Right hindlimb (tissue), 1 donor: Measurements from ENCODE around the gene AVPR1B.
"Not testable (repeated sequence)": the region's sequence is repeated elsewhere in the genome, so short reads cannot be mapped to it uniquely, and the experiment has no call there.

Experiments
- DNase-seq: peaks from one replicate; pipeline ENCODE4 v3.0.0-alpha.2; 2018

Gene AVPR1B

DNA sequence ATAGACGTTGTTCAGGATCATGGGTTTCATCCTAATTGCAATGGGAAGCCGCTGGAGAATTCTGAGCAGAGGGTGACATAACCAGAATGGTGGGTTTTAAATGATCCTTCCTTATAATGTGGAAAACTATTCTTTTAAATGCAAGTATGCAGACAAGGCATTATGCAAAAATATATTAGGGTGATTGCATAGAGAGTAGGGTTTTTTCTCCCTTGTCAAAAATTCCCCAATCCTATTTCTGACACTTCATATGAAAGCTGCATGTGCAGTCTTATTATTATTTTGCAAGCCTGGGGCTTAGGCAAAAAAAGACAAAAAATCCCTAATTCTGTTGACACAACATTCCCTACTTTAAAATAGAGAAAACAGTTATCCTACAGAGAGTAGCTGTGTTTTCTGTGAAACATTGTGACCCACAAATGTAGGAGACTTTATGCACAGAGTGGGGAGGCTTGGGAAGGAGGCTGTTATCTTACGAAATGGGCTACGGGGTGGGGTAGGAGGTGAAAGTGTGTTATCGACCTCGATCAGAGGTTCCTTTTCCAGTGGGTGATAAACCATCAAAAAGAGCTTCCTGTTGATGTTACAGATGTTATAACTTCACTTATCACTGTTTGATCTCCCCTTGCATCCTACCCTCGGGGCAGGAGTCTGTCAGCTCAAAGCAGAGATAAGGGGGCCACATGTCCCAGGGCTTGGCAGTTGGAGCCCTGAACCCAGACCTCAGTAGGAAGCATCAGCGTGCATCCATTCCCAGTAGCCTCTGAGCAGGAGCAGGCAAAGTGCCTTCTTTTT is 37.0 kb downstream of the AVPR1B start:
- DNase-seq = no peak

DNA sequence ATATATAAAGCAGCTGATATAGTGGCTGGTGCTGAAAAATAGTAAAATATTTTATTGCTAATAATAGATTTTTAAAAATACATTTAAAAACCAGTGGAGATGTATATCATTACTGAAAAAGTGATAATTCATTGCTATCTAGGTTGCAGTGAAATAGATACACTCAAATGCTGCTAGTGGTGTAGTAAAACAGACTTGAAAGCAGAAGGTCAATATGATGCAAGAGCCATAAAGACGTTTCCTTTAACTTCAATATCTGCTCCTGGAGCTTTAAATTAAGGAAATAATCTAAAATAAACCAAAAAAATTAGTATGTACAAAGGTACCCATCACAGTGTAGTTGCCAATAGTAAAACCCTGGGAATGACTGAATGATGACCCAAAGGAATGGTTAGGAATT is 38.1 kb downstream of the AVPR1B start:
- no peak for DNase-seq

DNA sequence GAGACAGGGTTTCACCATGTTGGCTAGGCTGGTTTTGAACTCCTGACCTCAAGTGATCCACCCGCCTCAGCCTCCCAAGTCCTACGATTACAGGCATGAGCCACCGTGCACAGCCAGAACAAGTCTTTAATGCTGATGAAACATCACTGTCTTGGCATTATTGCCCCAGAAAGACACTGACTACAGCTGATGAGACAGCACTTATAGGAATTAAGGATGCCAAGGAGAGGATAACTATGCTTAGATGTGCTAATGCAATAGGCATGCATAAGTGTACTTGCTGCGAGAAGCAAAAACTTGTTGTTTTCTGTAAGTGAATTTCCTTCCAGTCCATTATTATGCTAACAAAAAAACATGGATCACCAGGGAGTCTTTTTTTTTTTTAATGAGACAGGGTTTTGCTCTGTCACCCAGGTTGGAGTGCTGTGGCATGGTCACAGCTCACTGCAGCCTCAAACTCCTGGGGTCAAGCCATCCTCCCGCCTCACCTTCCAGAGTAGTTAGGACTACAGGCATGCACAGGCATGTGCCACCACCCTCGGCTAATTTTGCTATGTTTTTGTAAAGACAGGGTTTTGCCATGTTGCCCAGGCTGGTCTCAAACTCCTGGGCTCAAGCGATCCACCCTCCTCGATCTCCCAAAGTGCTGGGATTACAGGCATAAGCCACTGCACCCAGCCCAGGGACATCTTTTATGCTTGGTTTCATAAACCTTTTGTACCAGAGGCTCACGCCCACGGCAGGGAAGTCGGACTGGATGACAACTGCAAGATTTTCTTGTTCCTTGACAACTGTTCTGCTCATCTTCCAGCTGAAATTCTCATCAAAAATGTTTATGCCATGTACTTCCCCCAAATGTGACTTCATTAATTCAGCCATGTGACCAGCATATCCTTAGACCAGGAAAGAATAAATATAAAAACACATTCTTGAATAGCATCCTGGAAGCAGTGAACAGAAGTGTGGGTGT is 41.1 kb downstream of the AVPR1B start:
- DNase-seq = no peak

DNA sequence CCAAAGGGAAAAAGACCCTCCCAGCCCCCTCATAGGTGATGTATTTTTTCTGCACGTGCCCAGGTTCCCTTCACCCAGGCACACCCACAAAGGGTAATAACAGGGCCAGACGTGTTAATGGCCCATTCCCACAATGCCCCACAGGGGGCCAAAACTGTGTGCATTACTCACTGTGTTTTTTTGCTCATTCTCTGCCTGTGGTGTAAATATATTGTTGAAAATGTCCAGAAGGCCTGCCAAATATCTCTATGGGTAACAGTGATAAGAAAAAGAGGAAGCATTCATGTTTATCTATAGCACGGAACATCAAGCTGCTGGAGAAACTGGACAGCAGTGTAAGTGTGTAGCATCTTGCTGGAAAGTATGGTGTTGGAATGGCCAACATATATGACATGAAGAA is 42.3 kb downstream of the AVPR1B start:
- no peak for DNase-seq

DNA sequence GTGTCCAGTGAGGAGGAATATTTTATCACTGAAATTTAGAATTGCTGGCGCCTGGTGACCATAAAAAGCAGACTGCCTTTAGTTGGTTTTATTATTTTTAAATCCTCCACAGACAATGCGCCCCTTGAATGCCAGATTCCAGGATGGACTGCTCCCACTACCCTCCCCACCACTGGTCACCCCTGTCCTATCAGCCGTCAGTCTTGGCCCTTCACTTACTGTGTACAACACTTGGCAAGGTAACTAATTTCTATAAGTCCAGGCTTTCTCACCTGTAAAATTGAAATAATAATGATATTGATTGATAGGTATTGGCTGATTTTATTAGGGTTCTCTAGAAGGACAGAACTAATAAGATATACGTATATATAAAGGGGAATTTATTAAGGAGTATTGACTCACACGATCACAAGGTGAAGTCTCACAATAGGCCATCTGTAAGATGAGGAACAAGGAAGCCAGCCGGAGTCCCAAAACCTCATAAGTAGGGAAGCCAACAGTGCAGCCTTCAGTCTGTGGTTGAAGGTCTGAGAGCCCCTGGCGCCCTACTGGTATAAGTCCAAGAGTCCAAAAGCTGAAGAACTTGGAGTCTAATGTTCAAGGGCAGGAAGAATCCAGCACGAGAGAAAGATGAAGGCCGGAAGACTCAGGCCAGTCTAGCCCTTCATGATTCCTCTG is 46.4 kb downstream of the AVPR1B start:
- no peak for DNase-seq

DNA sequence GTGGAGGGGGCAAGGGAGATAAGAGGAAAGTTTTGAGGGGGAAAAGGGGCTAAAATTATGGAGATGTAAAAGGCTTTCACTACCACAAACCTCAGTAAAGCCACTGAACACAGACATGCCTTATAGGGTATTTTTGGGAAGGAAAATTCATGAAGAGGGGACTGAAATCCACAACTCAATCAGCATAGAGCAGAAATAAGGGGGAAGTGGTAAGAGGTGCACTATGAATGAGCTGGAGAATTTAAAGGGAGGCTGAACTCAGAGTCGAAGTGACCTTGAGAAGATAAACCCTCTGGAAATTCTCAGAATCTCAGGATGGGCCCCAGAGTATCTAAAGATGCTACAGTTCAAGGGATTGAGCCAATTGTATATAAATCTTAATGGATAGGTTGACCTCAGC is 48.9 kb downstream of the AVPR1B start:
- DNase-seq = no peak

DNA sequence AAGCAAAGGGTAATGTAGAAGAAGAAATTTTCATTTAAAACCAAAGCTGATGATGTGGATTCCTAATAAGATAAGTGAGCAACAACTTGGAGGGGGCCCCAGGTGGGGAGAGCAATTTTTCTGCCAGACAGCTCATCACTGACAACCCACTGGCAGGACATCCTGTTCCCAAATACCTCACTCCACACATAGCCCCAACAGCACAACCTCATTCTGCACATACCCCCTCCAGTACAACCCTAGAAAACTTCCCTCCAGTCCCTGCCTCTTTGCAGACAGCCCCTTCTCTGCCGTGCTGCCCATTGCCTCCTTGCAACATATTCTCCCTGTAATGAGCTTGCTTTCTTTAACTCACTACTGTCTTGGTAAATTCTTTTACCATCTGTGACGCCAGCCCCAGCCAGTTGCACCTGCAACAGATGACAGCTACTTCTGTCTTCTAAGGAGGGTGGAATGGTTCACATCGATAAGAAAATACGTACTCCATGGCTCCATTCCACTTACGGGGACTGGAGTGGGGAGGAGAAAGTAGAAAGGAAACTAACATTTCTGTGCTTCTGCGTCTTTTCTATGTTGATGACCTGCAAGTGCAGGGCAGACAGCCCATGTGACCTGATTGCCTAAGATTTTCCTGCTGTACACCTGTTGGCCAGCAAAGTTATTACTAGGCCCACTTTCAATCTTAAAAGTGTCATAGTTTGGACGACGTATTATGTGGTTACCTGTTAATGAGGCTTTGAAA is 49.5 kb downstream of the AVPR1B start:
- no peak for DNase-seq

DNA sequence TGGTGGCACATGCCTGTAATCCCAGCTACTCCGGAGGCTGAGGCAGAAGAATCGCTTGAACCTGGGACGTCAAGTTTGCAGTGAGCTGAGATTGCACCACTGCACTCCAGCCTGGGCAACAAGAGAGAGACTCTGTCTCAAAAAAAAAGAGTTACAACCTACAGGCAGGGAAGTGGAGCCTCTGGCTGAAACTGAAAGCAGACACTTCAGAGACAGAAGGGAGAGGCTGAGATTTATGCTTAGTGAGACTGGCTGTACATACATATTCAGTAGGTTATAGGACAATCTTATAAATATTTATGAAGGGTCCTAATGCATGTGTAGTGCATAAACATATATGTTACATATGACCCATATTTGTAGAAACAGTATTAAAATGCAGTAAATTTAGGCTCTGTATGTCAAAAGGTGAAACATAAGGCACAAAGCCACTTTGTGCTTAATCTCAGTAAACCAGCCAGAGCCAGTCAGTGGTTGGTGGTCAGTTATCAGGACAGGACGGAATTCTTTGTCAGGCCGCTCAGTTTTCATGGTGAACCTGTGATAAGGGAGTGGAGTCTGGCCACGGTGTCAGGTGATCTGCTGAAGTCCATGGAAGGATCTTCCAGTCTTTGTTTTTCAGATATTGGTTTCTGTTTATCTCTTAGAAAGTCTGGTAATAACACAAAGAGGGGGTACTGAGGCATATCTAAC is 50.6 kb downstream of the AVPR1B start:
- DNase-seq = no peak

DNA sequence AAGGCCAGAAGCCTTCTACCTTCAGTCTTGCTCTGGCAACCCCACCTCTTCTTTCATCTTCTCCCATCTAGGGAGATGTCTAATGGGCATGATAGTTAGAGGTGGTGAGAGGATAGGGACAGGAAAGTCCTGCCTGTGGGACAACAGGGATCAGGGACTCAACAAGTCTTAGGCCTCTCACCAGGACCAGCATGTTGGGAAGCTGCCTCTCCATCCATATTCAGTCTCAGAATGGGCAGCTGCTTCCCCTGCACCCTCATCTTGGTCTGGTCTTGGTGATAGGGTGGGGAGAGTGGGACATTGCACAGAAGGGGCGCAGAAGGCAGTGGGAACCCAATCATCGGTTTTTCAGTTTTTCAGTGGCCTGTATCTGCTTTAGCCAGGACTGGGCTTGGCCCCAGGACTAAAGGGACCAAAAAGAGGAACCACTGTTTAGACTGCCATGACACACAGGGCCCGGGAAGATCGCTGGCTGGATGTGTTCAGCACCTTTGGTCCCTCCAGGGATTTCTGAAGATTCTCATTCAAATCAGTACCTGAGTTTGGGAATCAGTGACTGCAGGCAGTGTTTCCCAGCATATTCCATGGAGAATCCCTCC is 51.5 kb downstream of the AVPR1B start:
- no peak for DNase-seq

DNA sequence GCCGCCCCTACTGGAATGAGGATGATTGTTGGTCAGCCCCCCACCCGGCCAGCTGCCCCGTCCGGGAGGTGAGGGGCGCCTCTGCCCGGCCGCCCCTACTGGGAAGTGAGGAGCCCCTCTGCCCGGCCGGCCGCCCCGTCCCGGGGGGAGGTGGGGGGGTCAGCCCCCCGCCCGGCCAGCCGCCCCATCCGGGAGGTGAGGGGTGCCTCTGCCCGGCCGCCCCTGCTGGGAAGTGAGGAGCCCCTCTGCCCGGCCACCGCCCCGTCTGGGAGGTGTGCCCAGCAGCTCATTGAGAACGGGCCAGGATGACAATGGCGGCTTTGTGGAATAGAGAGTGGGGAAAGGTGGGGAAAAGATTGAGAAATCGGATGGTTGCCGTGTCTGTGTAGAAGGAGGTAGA is 52.7 kb downstream of the AVPR1B start:
- not testable (repeated sequence) for DNase-seq

DNA sequence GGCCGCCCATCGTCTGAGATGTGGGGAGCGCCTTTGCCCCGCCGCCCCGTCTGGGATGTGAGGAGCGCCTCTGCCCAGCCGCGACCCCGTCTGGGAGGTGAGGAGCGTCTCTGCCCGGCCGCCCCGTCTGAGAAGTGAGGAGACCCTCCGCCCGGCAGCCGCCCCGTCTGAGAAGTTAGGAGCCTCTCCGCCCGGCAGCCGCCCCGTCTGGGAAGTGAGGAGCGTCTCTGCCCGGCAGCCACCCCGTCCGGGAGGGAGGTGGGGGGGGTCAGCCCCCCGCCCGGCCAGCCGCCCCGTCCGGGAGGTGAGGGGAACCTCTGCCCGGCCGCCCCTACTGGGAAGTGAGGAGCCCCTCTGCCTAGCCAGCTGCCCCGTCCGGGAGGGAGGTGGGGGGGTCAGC is 53.2 kb downstream of the AVPR1B start:
- DNase-seq = not testable (repeated sequence)

DNA sequence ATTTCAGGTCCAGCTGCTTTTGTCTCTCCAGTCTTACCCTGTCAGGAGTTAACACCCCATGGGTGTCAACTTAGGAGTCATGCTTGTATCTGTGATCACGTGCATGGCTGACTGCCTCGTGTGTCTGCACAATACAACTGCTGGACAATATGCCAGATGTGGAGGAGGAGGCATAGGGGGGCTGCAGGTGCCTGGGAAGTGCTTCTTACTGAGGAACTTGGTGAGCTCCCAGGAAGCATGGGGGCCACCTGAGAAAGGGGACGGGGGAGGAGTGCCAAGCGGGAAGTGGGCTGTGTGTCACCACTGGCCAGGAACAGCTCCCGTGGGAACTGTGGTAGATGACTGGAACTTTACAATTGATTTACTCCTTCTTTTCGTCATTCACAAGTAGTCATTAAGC is 54.7 kb downstream of the AVPR1B start:
- DNase-seq = no peak

DNA sequence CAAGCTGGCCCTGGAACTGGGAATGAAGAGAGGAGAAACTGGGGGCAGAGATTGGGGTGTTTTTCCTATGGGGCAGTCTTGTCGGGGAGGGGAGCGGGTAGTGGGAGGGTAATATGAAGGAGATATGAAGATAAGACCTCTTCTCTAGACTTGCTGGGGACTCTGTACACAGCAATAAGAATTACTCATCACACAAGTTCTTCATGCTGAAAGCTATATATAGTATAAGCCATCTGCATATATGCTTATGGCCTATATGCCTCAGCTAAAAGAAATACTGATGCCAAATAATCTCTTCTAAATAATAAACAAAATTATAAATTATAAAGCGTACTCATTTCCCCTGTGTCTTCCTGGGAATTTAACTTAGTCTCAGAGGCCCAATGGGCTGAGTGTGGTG is 56.3 kb downstream of the AVPR1B start:
- no peak for DNase-seq
